ENCODE measurements around the gene SPP1. TPM values are rescaled to one million over a fixed set of nuclear protein-coding genes. Genes with fewer than 3 reads are reported as not detected.

SPP1 gene
- total RNA-seq, 1 experiment from 2014 or later = 4.1 TPM

- no peaks in the 10 kb centered on the region for H3K9me3 ChIP-seq (ENCODE audit: control insufficient read depth in 1 of 2, insufficient read depth in 1 of 2, low read depth in 1 of 2, low read length in 2 of 2)
- ChIA-PET POLR2A (no interaction called here), CTCF (interaction anchor here (0.6 to 2.1 kb wide), 10 partner anchors 8 to 225 kb away, joined by 3 to 45 read pairs (median 9); partner anchors contain the start of gene SPP1), RAD21 (ENCODE audit: low non-redundant PET in 1 of 2, low total read pairs in 2 of 2, uncharacterized antibody in 2 of 2, unreplicated experiment in 2 of 2) (interaction anchor here (1.3 to 1.8 kb wide), 3 partner anchors 133 to 137 kb away, joined by 3 to 15 read pairs (median 8); no protein-coding TSS in a partner anchor)
- H2AFZ ChIP-seq (ENCODE audit: low read depth, low read length, poor library complexity, severe bottlenecking) = no peak overlapping the region
- no peaks in the 10 kb centered on the region for H3K79me2 ChIP-seq (ENCODE audit: insufficient read depth, low read length)
- no peaks in the 10 kb centered on the region for H3K9me2 ChIP-seq (ENCODE audit: insufficient read depth)
- H3K27ac ChIP-seq (ENCODE audit: low read depth, low read length) = no peak overlapping the region
- DNase-seq (ENCODE audit: low read depth, low spot score) (no peak), ATAC-seq (no peak)
- intact Hi-C loops (cut with micrococcal nuclease) = loop anchor here (10.0 kb wide), 1 partner anchor 312 kb away; no protein-coding TSS in a partner anchor
- no peaks in the 10 kb centered on the region for H3K27me3 ChIP-seq (ENCODE audit: insufficient read depth, low read length)
- no peaks in the 10 kb centered on the region for H3K36me3 ChIP-seq (ENCODE audit: control insufficient read depth in 1 of 2, insufficient read depth in 2 of 2, low read length in 2 of 2)
- TF ChIP-seq EZH2phosphoT487 (IDR thresholded peaks at IDR 0.05; ENCODE audit: borderline replicate concordance) (no peak), ZFX (IDR thresholded peaks at IDR 0.05) (no peak), CEBPB (IDR thresholded peaks at IDR 0.05; ENCODE audit: low read depth) (no peak), ATF3 (IDR thresholded peaks at IDR 0.05) (no peak), SRF (IDR thresholded peaks at IDR 0.05; ENCODE audit: low read depth) (no peak), POLR2A (IDR thresholded peaks at IDR 0.05; ENCODE audit: borderline replicate concordance, extremely low read depth, insufficient read depth, insufficient read length) (no peak), ELF1 (IDR thresholded peaks at IDR 0.05; ENCODE audit: borderline replicate concordance, low read depth) (no peak), EGR1 (IDR thresholded peaks at IDR 0.05; ENCODE audit: low read depth) (no peak)
- H3K4me1 ChIP-seq (ENCODE audit: control insufficient read depth in 1 of 2, insufficient read depth in 2 of 2, low read length in 2 of 2) = peaks cover 0 to 5% of the 10 kb centered on the region in 2 experiments; a peak in 1 of 4 replicates
- no peak overlapping the region for H3K4me2 ChIP-seq (ENCODE audit: low read length)
- no peaks in the 10 kb centered on the region for H4K20me1 ChIP-seq (ENCODE audit: insufficient read depth)
- no peak overlapping the region for H3K9ac ChIP-seq (ENCODE audit: low read length)
- H3K4me3 ChIP-seq (replicated peaks in 1 of 2; ENCODE audit: low read depth in 1 of 2, low read length in 2 of 2) = no peak overlapping the region
- BruUV-seq (replicated peaks) = no TSS peak
Observed at GRCh38 chr4:87986508-87986907, 11.0 kb downstream of the SPP1 start.

GRCh38 chr4:87989765-87990164, 14.3 kb downstream of the SPP1 start:
- Histone ChIP-seq H3K4me3 (replicated peaks in 1 of 2; ENCODE audit: low read depth in 1 of 2, low read length in 2 of 2) (no peak overlapping the region), H3K4me2 (ENCODE audit: low read length) (no peak overlapping the region), H4K20me1 (ENCODE audit: insufficient read depth) (no peaks in the 10 kb centered on the region), H3K9me3 (ENCODE audit: control insufficient read depth in 1 of 2, insufficient read depth in 1 of 2, low read depth in 1 of 2, low read length in 2 of 2) (no peaks in the 10 kb centered on the region), H3K9ac (ENCODE audit: low read length) (no peak overlapping the region), H3K9me2 (ENCODE audit: insufficient read depth) (no peaks in the 10 kb centered on the region), H3K27me3 (ENCODE audit: insufficient read depth, low read length) (no peaks in the 10 kb centered on the region), H3K36me3 (ENCODE audit: control insufficient read depth in 1 of 2, insufficient read depth in 2 of 2, low read length in 2 of 2) (no peaks in the 10 kb centered on the region), H2AFZ (ENCODE audit: low read depth, low read length, poor library complexity, severe bottlenecking) (no peak overlapping the region), H3K27ac (ENCODE audit: low read depth, low read length) (no peak overlapping the region), H3K79me2 (ENCODE audit: insufficient read depth, low read length) (no peaks in the 10 kb centered on the region), H3K4me1 (ENCODE audit: control insufficient read depth in 1 of 2, insufficient read depth in 2 of 2, low read length in 2 of 2) (peaks cover 0 to 5% of the 10 kb centered on the region in 2 experiments; a peak in 1 of 4 replicates)
- ChIA-PET POLR2A (no interaction called here), RAD21 (ENCODE audit: low non-redundant PET in 1 of 2, low total read pairs in 2 of 2, uncharacterized antibody in 2 of 2, unreplicated experiment in 2 of 2) (no interaction called here), CTCF (interaction anchor here (1.6 kb wide), 1 partner anchor 141 kb away, joined by 3 read pairs; no protein-coding TSS in a partner anchor)
- intact Hi-C loops (cut with micrococcal nuclease) = loop anchor here (10.0 kb wide), 1 partner anchor 315 kb away; no protein-coding TSS in a partner anchor
- DNase-seq (ENCODE audit: low read depth, low spot score) = no peak
- no peak for TF ChIP-seq SP1 (IDR thresholded peaks at IDR 0.05; ENCODE audit: low read depth)
- TF ChIP-seq TCF7L2 (IDR thresholded peaks at IDR 0.05; ENCODE audit: borderline replicate concordance, extremely low read depth, insufficient read depth, insufficient read length) = no peak
- no peak for TF ChIP-seq MAX (IDR thresholded peaks at IDR 0.05)
- TF ChIP-seq YY1 (IDR thresholded peaks at IDR 0.05; ENCODE audit: extremely low read depth, insufficient replicate concordance, low read depth, low read length) = no peak
- no peak for TF ChIP-seq ZBTB33 (IDR thresholded peaks at IDR 0.05; ENCODE audit: extremely low read depth, insufficient replicate concordance, low read length)
- BruUV-seq (replicated peaks) = no TSS peak
- no peak for ATAC-seq
